ENCODE measurements around the gene MACROD2.
A peak's percentile ranks its signal among the peaks of the same experiment; 100 is the strongest.

MACROD2 gene

DNA sequence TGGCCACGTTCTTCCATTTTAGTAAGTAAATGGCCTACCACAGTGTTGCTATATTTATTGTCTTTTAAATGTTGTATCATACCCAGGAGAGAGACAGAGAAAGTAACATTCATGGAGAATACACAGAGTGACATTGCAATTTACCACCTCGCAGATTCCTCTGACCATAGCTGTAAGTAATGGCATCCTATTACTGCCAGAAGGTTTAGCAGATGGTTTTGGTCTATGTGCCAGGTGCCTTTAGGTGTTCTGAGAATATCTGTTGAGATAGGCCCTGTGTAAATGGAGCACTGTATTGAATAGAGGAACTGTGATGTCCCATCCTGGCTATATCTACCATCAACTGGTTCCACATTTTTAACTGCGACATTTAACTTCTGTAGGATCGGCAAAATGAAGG, 2018.3 kb downstream of the MACROD2 start:
- FAIRE-seq: no peak

DNA sequence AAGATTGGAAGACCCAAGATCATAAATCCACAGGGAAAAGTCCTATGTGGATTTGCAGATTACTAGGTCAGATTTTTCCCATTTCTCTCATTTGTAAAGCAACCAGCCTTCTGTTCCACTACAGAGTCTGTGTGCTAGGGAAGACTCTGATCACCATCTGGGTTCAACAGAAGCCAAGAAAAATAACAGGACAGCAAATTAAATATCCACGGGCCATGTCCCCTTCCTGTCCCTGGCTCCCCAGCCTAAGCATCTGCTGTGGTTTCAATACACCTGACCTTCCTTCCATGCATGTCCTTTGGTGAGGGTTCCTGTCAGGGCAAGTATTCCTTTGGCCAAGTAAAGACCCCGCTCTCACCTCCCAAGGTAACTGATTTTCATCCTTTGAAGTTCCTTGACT, 2019.1 kb downstream of the MACROD2 start:
- no peak for FAIRE-seq

DNA sequence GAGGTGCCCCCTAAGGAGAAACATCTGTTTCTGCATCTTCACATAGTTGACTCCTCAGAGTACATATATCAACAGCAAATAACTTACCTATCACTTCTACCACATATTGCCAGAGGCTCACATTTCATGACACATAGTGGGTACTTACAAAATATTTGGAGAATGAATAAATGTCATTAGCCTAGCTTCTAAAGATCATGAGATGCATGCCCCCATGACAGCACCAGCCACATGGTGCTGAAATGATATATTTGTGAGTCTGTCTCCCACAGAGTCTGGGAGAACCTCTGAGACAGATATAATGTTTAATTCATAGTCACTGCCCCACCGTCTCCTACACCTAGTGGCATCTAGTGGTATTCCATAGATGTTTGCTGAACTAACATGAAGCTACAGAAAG, 2022.3 kb downstream of the MACROD2 start:
- FAIRE-seq: no peak

DNA sequence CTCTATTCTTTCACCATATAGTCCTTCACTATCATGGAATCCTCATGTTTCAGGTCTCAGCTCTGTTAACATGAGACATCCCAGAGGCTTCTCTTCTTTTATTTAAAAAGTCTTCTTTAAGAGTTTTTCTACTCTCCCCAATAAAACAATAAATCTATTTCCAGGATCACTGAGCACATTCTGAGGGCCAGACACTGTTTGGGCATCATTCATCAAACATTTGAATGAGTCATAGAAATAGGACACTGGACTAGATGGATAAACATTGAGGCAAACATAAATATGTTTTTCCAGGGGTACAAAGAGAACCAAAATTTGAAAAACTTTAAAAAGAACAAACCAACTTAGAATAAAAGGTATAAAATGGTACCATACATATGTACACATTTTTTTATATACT, 2023.6 kb downstream of the MACROD2 start:
- no peak for FAIRE-seq

DNA sequence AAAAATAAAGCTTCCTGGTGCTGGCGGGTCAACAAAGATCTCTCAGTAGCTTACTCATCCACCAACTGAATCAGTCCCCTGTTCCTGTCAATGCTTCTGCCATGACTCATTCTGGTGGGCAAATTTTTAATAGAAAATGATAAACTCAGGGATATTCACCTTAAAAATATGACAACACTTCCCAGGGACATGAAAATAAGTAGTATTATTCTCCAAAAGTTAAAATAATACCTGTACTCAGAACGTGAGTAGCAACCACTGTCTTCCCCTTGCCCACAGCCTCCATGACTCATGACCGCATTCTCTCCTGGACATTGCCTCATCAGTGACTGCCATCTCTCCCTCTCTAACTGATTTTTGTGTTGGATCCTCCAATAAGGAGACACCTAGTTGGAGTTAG, 2025.7 kb downstream of the MACROD2 start:
- no peak for FAIRE-seq

DNA sequence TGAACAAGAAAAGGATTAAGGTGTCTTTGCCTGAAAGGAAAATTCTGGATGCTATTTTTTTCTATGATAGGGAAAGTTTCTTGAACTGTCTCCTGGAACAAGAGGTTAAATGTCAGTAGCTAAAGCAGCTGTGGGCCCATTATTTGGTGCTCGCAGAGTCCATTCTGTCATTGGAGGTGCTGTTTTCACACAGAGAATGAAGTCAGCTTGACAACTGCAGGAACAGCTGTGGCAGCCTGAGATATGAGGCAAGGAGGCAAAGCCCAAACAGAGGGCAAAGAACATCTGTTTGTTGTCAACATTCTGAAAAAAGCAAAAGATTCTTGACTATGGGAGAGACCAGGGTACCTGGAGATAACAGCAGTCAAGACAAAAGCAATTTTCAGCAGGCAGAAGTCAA, 2029.8 kb downstream of the MACROD2 start:
- no peak for FAIRE-seq

DNA sequence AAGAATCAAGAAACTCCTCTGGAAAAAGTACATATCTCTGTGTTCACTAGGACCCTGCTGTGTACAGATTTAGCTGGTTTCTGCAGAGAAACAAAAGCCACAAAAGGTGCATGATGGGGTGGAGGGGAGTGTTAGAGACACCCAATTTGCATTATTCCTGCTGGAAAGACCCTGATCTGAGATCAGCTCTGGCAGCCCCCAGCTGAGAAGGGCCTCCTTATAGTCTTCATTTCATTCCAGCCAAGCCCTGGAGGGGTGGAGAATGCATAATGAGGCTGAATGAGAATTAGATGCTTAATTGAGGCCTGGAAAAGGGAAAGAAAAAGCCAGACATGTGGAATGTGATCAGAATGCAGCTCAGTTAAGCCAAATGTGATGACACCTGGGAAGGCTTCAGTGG, 2032.4 kb downstream of the MACROD2 start:
- no peak for FAIRE-seq

DNA sequence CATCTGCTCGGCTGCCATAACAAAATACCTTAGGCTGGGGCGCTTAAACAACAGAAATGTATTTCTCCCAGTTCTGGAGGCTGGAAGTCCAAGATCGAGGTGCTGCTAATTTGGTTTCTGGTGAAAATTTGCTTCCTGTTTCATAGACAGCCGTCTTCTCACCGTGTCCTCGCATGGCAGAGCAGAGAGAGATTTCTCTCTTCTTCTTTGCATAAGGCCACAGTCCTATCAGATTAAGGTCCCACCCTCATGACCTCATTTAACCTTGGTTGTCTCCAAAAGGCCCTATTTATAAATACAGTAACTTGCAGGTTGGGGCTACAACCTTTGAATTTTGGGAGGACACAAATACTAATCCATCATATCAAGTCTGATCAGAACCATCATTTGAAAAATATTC, 2033.6 kb downstream of the MACROD2 start:
- no peak for FAIRE-seq

DNA sequence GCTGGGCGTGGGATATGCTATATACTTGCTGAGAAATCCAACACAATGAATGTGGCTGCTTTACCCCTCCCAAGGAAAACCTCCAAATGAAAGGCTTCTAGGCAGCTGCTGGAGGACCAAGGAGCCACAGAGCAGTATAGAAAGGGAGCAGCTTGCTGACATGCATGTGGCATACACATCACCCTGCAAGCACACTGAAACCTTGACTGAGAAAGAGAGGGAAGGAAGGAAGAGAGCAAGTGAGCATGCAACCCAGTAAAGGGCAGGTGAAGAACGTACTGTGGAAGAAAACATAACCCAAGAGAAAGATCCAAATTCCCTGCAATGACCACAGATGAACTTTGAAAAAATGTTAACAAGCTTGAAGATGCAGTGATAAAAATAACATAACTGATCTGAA, 2034.9 kb downstream of the MACROD2 start:
- no peak for FAIRE-seq

DNA sequence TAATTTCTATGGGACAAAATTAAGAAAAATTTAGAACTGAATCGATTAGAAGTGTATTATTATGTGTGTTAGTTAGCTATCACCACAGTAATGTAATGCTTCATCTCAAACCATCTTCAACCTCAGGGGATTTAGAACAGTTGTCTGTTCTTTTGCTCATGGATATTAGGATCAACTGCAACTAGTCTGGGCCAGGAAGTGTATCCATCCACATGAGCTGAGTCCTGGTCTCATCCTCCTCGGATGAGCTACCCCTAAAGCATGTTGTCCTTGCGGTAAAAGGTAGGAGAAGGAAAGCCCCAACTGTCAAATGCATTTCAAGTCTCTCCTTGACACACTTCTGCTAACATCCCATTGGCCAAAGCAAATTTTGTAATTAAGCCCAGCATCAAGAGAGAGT, 2040.3 kb downstream of the MACROD2 start:
- no peak for FAIRE-seq

DNA sequence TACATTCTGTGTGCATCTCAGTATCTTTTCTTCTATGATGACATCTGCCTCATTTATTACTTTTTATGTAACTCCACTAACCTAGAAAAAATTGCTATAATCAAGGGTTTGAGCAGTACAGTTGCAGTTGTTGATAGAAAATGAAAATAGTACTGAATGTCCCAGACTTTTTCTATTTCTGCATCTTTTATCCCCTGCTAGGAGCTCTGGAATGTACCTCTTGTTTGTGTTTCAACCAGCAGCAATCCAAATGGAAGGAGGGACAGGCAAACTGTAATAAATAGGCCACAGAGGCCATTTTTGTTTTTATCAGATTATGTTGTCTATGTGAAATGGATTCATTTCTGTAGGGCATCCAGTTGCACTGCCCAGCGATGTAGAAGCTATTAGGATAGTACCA, 2041.0 kb downstream of the MACROD2 start:
- FAIRE-seq: no peak

DNA sequence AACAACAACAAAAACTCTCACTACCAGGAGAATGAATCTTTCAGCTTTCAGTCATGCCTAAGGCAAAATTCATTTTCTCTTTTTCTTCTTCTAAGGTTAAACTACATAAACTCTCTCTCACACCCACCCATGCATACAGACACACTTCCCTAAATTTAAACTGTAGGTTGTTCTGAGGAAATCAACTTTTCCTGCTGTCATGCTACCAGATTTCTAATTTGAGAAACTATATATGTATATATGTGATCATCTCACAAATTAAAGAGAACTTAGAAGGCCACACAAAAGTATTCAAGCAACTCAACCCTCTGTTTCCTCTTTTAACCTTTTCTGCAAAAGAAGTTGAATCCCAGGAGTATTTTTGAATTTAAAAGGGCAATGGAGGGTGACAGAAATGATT, 2045.4 kb downstream of the MACROD2 start:
- FAIRE-seq: no peak

DNA sequence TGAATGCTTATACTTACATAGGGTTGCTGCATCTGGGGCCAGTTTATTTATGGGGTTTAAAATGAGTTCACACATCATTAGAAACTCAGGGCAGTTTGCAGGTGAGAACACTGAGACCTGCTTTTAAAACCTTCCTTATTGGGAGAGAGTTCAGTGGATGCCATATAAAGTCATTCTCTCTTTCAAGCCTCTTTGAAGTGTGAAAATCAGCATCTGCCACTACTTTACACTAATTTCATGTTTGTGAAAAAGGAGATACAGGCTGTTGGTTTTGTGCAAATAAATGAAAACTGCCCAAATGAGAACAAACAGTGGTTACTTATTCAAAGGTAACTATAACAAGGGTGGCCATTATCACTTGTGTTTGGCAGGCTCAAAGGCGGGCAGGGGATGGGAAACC, 2047.4 kb downstream of the MACROD2 start:
- FAIRE-seq: no peak

DNA sequence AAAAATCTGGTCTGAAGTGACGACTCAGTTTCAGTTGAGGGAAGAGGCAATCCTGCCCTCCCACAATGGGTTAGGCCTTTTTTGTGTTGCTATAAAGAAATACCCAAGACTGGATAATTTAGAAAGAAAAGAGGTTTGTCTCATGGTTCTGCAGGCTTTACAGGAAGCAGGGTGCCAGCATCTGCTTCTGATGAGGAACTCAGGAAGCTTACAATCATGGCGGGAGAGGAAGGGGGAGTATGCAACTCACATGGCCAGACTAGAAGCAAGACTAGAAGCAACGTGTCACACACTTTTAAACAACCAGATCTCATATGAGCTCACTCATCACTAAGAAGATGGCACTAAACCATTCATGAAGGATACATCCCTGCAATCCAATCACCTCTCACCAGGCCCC, 2048.6 kb downstream of the MACROD2 start:
- FAIRE-seq: no peak

DNA sequence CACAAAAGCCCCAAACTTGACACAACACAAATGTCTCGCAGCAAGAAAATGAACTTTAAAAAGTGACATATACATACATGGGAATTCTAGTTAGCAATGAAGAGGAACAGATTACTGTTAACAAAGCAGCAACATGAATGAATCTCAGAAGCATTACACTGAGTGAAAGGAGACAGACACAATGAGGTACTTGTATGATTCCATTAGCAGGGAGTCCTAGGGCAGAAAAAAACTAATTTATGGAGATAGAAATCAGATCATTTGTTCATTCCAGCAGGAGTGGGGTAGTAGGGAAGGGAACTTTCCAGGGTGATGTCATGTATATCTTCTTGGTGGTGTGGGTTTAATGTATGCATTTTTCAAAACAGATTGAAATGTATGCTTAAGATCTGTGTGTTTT, 2053.6 kb downstream of the MACROD2 start:
- no peak for FAIRE-seq

DNA sequence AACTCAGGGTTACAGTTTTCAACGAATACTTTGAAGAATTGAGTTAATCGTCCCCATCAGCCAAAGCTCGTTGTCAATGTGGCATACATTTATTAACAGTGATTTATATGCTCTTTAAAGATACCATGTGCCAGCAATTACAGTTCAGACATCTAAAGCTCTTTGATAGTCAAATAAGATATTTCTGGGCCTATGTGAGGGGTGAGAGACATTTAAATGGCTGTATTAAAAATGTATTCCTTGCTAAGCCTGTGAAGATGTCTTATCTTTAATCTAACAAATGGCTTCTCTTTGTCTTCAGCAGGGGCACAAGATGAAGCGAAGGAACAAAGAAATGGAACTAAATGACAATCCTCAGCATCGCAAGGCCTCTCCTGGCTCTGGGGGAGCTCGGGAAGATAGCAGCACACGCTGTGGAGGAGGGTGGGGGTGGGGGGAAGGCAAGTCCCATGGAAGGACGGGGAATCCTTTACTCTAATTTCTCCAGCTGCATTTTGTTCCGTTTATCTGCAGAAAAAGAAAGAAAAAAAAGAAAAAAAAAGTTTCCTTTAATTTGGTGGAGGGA, 2054.3 kb downstream of the MACROD2 start:
- no peak for FAIRE-seq

DNA sequence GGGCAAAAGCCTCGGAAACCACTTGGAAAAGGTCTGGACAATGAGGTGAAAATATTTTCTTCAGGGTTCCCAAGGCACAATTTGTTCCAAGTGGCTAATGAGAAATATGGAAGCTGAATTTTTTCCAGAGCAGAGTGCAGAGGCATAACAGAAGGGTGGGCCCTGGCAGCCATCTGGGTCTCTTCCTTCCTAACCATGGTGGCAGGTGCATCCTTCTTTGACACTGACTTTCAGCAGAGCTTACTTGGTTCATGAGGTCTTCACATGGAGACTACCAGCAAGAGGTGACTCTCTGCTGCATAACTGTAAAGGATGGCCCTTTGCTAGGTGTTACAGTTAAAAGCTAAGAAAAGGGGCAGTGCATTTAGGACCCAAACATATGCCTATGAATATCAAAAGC, 2055.1 kb downstream of the MACROD2 start:
- no peak for FAIRE-seq

DNA sequence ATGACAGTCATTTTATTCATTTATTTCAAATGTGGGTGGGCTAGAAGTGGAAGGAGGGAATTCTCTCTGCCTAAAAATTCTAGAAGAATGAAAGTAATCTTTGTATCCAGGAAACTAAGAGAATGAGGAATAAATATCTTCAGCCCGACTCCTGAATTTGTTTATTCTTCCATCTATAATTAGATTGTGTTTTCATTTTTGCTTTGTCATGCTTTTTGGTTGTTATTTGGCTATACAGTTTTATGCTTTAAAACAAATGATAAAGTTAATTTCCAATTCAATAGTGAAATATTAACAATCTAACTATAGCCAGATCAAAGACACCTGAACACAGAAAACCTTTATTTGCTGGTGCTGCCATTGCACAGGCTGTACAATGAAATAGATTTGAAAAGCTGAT, 2056.7 kb downstream of the MACROD2 start:
- no peak for FAIRE-seq

DNA sequence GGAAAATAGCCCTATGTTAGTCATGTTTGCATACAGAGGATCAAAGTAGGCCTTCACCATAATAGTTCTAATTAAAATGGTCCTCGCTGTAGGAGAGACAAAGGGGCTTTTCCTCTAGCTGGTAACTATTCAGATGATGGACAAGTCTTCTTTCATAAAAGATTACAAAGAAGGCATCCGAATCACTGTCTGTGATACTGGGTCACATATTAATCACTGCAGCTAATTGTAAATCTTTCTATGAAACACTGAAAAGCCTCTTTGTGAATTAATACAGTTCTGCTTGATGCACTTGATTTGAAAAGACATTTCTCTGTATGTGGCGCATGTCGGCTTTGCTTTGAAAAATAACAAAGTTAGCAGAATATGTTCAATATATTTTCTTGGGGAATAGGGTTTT, 2057.1 kb downstream of the MACROD2 start:
- FAIRE-seq: no peak

DNA sequence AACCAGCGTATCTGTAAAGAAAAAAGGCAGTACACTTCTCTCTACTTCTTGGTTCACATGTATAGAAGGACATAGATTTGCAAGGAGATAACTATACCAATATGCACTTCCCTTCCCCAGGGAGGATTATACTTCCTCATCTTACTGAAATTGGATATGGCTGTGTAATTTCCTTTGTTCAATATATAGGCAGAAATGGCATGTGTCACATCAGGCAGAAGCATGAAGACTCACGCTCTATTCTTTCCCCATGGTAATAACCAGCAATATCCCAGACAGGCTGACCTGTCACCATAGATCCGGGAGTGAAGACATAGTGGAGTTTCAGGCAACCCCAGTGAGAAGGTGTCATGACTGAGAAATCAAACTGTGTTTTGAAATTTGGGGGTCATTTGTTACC, 2059.7 kb downstream of the MACROD2 start:
- FAIRE-seq: no peak

DNA sequence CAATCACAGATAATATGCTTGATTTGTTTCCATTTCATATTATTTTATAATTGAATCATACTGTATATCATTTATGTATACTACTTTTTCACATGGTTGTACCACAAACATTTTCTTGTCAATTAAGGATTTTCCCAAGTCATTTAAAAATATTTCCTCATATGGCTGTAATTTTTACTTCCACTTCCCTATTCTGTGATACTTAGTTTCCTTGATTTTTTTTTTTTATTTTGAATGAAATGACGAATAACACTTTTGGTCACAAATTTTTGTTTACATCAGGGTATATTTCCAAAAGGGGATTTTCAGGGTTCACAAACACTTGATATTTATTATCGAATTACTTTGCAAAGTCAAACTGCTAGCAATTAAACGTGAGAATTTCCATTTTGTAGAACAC, 2062.3 kb downstream of the MACROD2 start:
- FAIRE-seq: peak; percentile 31

DNA sequence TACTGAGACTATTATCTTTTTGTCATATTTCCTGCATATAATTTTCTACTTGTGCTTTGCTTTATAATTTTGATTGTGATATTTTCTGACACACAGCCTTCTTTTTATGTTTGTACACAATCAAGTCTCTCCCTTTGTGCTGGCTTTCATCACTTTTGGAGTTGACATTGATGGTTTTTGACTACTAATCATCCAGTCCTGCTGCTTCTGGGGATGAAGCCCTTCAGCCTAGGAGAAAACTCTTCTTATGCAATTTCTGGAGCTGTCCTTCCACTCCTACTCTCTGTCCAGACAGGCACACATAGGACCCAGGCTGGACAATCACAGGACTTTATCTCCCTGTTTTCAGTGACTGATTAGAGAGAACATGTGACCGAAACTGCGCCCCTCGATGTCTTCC, 2063.0 kb downstream of the MACROD2 start:
- no peak for FAIRE-seq

DNA sequence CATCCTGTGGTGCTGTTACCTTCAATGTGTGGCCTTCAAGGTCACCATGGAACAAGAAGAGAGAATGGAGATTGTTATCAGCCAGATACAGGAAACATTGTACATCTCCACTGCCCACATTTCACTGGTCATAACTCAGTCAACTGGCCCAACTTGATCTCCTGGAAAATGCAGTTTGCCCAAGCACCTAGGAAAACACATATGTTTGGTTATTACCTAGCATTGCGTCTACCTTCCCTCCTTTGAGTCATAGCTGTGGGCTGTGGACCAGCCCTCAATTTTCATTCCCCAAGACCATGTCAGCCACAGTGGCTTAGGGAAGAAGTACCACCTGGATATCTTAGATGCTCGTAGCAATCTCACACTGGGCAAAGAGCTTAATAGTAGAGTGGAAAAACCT, 2064.5 kb downstream of the MACROD2 start:
- no peak for FAIRE-seq

DNA sequence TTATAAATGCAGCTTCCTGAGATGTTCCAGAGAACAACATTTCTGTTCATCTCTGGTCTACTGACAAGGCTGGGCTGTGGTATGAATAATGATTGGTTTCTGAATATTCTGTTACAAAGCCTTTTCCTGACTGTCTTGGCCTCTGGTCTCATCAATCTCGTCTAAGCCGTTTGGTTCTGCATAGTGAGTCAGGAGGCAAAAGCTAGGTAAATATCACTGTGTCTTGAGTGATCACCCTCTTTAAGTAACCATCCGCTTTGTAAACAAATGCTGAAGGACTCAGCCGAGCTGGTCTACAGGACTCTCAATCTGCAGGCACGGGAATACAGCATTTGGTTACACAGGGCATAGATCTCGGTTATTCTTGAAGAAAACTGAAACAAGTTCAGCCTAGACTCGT, 2066.0 kb downstream of the MACROD2 start:
- FAIRE-seq: no peak

DNA sequence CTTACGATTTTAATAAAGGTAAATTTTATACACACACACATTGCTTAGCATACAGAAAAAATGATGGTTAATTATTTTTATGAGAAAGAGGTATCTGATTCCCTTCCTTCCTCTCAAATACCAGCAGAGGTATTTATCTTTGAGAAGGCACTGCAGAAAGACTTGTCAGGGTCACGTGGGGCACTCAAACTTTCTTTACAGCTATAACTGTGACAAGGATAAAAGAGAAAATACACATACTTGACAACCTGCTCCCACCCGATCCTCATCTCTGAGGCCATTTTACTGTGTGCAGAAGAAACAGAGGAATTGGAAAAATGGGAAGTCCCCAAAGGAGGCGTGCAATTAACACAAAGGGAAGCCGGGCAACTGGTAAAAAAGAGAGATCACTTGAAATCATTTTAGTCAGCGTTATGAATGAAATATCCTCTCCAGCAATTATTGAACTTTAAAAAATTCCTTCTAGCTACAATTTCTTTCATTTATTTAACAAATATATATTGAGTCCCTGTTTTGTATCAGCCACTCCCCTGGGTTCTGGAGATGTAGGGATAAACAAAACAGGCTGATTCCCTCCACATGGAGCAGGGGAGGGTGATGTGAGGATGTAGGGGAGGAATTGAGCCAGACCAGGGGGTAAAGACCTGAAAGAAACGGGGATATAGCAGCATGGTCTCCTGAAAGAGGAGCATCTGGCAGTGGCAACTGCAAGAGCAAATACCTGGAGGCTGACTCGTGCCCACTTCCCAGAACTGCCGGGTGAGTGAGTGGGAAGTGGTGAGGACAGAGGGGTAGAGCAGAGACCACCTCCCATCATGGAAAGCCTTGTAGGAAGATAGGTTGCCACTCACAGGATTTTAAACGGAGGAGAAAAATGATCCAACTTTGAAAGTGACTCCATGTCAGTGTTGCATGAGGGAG, 2067.6 kb downstream of the MACROD2 start:
- no peak for FAIRE-seq

Measured in colon (tissue), 2 donors.